ENCODE measurements around the gene AKAP17A.
"Not testable (repeated sequence)": the region's sequence is repeated elsewhere in the genome, so short reads cannot be mapped to it uniquely, and the experiment has no call there.

Gene AKAP17A

GRCh38 chrX:1591102-1591862 is at the start of gene AKAP17A:
Gene AKAP17A (plus strand): TSS chrX:1591604. CDS start chrX:1593463, 1,859 bp downstream.
- peak; percentile 97 to 100 (median 99) for DNase-seq (ENCODE audit: low read depth in 2 of 3, low spot score in 1 of 3)

- no peak for DNase-seq (ENCODE audit: low read depth in 2 of 3, low spot score in 1 of 3)
Measured at GRCh38 chrX:1542994-1543725, 48.2 kb upstream of the AKAP17A start.

- no peak for DNase-seq (ENCODE audit: low read depth in 2 of 3, low spot score in 1 of 3)
Measured at GRCh38 chrX:1545776-1546408, 45.5 kb upstream of the AKAP17A start.

GRCh38 chrX:1546691-1547251 is 44.6 kb upstream of the AKAP17A start:
- no peak for DNase-seq (ENCODE audit: low read depth in 2 of 3, low spot score in 1 of 3)

GRCh38 chrX:1551959-1552546 is 39.4 kb upstream of the AKAP17A start:
- DNase-seq (ENCODE audit: low read depth in 2 of 3, low spot score in 1 of 3), result no peak

- DNase-seq (ENCODE audit: low read depth in 2 of 3, low spot score in 1 of 3), result no peak
Measured at GRCh38 chrX:1554469-1555210, 36.8 kb upstream of the AKAP17A start.

GRCh38 chrX:1555370-1555769 is 36.0 kb upstream of the AKAP17A start:
- no peak for DNase-seq (ENCODE audit: low read depth in 2 of 3, low spot score in 1 of 3)

GRCh38 chrX:1557442-1557841 is 34.0 kb upstream of the AKAP17A start:
- DNase-seq (ENCODE audit: low read depth in 2 of 3, low spot score in 1 of 3), result not testable (repeated sequence)

- no peak for DNase-seq (ENCODE audit: low read depth in 2 of 3, low spot score in 1 of 3)
Measured at GRCh38 chrX:1558761-1559468, 32.5 kb upstream of the AKAP17A start.

- no peak for DNase-seq (ENCODE audit: low read depth in 2 of 3, low spot score in 1 of 3)
Measured at GRCh38 chrX:1561164-1561563, 30.2 kb upstream of the AKAP17A start.

GRCh38 chrX:1564077-1564476 is 27.3 kb upstream of the AKAP17A start:
- DNase-seq (ENCODE audit: low read depth in 2 of 3, low spot score in 1 of 3), result not testable (repeated sequence)

GRCh38 chrX:1564750-1565683 is 26.4 kb upstream of the AKAP17A start:
- no peak for DNase-seq (ENCODE audit: low read depth in 2 of 3, low spot score in 1 of 3)

GRCh38 chrX:1574181-1574580 is 17.2 kb upstream of the AKAP17A start:
- not testable (repeated sequence) for DNase-seq (ENCODE audit: low read depth in 2 of 3, low spot score in 1 of 3)

GRCh38 chrX:1576201-1576992 is 15.0 kb upstream of the AKAP17A start:
- no peak for DNase-seq (ENCODE audit: low read depth in 2 of 3, low spot score in 1 of 3)

GRCh38 chrX:1577845-1578244 is 13.6 kb upstream of the AKAP17A start:
- DNase-seq (ENCODE audit: low read depth in 2 of 3, low spot score in 1 of 3), result no peak

GRCh38 chrX:1578511-1579173 is 12.8 kb upstream of the AKAP17A start:
- DNase-seq (ENCODE audit: low read depth in 2 of 3, low spot score in 1 of 3), result no peak

GRCh38 chrX:1581132-1581531 is 10.3 kb upstream of the AKAP17A start:
- DNase-seq (ENCODE audit: low read depth in 2 of 3, low spot score in 1 of 3), result peak; percentile 70 to 96 (median 71)
